ENCODE data around the gene NYNRIN. TPM values are rescaled to one million over a fixed set of nuclear protein-coding genes. Genes with fewer than 3 reads are reported as not detected.

The NYNRIN gene
- polyA plus RNA-seq, 1 donor from 2014 or later, result 5.7 TPM

- TF ChIP-seq CTCF (IDR thresholded peaks at IDR 0.05; ENCODE audit: poor library complexity, severe bottlenecking) (no peak), POLR2AphosphoS5 (IDR thresholded peaks at IDR 0.05) (no peak), SMC3 (conservative IDR thresholded peaks at IDR 0.05; ENCODE audit: poor library complexity) (no peak), EZH2 (IDR thresholded peaks at IDR 0.05; ENCODE audit: borderline replicate concordance, insufficient read depth, low read length, poor library complexity, severe bottlenecking) (no peak), RAD21 (conservative IDR thresholded peaks at IDR 0.05) (no peak), REST (IDR thresholded peaks at IDR 0.05; ENCODE audit: borderline replicate concordance) (no peak), EP300 (conservative IDR thresholded peaks at IDR 0.05; ENCODE audit: poor library complexity, severe bottlenecking) (no peak), MXI1 (conservative IDR thresholded peaks at IDR 0.05; ENCODE audit: poor library complexity, severe bottlenecking) (no peak), TAF1 (IDR thresholded peaks at IDR 0.05; ENCODE audit: low read depth) (no peak)
- no peaks in the 10 kb centered on the region for H3K9me2 ChIP-seq (ENCODE audit: insufficient read depth, low read length)
- H2AFZ ChIP-seq (ENCODE audit: low read depth, low read length), result no peak overlapping the region
- no peak overlapping the region for H3K4me3 ChIP-seq (ENCODE audit: low read length)
- H3K79me2 ChIP-seq (replicated peaks; ENCODE audit: insufficient read depth, low read length), result no peaks in the 10 kb centered on the region
- H3K36me3 ChIP-seq (ENCODE audit: insufficient read depth, low read length), result no peaks in the 10 kb centered on the region
- no peak overlapping the region for H3K4me2 ChIP-seq (ENCODE audit: low read length)
- no peaks in the 10 kb centered on the region for H4K20me1 ChIP-seq (ENCODE audit: insufficient read depth)
- H3K27me3 ChIP-seq (ENCODE audit: insufficient read depth, low read depth, low read length), result peaks cover 9% of the 10 kb centered on the region
- H3K9ac ChIP-seq (ENCODE audit: low read length), result no peak overlapping the region
- H3K27ac ChIP-seq (ENCODE audit: low read length), result no peak overlapping the region
- H3F3A ChIP-seq (ENCODE audit: insufficient read depth, low read length, poor library complexity, severe bottlenecking), result no peaks in the 10 kb centered on the region
- H3K9me3 ChIP-seq (ENCODE audit: low read length), result no peaks in the 10 kb centered on the region
Observed at GRCh38 chr14:24430682-24431568, 32.1 kb downstream of the NYNRIN start.

- no peaks in the 10 kb centered on the region for H4K20me1 ChIP-seq (ENCODE audit: insufficient read depth)
- H3K9ac ChIP-seq (ENCODE audit: low read length), result no peak overlapping the region
- H3K9me2 ChIP-seq (ENCODE audit: insufficient read depth, low read length), result no peaks in the 10 kb centered on the region
- H2AFZ ChIP-seq (ENCODE audit: low read depth, low read length), result no peak overlapping the region
- no peak for TF ChIP-seq MXI1 (conservative IDR thresholded peaks at IDR 0.05; ENCODE audit: poor library complexity, severe bottlenecking)
- no peak for TF ChIP-seq TAF1 (IDR thresholded peaks at IDR 0.05; ENCODE audit: low read depth)
- no peak for TF ChIP-seq EZH2 (IDR thresholded peaks at IDR 0.05; ENCODE audit: borderline replicate concordance, insufficient read depth, low read length, poor library complexity, severe bottlenecking)
- TF ChIP-seq POLR2AphosphoS5 (IDR thresholded peaks at IDR 0.05), result no peak
- peak; percentile 78 for TF ChIP-seq RAD21 (conservative IDR thresholded peaks at IDR 0.05)
- TF ChIP-seq CTCF (IDR thresholded peaks at IDR 0.05; ENCODE audit: poor library complexity, severe bottlenecking), result peak; percentile 82
- no peak for TF ChIP-seq EP300 (conservative IDR thresholded peaks at IDR 0.05; ENCODE audit: poor library complexity, severe bottlenecking)
- TF ChIP-seq SMC3 (conservative IDR thresholded peaks at IDR 0.05; ENCODE audit: poor library complexity), result peak; percentile 71
- no peak for TF ChIP-seq REST (IDR thresholded peaks at IDR 0.05; ENCODE audit: borderline replicate concordance)
- H3K79me2 ChIP-seq (replicated peaks; ENCODE audit: insufficient read depth, low read length), result no peaks in the 10 kb centered on the region
- peaks cover 9% of the 10 kb centered on the region for H3K27me3 ChIP-seq (ENCODE audit: insufficient read depth, low read depth, low read length)
- H3K27ac ChIP-seq (ENCODE audit: low read length), result no peak overlapping the region
- no peak overlapping the region for H3K4me3 ChIP-seq (ENCODE audit: low read length)
- no peaks in the 10 kb centered on the region for H3K36me3 ChIP-seq (ENCODE audit: insufficient read depth, low read length)
- H3K9me3 ChIP-seq (ENCODE audit: low read length), result no peaks in the 10 kb centered on the region
- H3F3A ChIP-seq (ENCODE audit: insufficient read depth, low read length, poor library complexity, severe bottlenecking), result no peaks in the 10 kb centered on the region
- H3K4me2 ChIP-seq (ENCODE audit: low read length), result no peak overlapping the region
Observed at GRCh38 chr14:24431569-24432258, 32.9 kb downstream of the NYNRIN start.

All from neural cell (in vitro differentiated cells).